Measurements from ENCODE around the gene ZNF428. TPM values are rescaled to one million over a fixed set of nuclear protein-coding genes. Genes with fewer than 3 reads are reported as not detected.

Gene ZNF428
- total RNA-seq, 1 experiment from 2014 or later: 46.8 TPM

DNA sequence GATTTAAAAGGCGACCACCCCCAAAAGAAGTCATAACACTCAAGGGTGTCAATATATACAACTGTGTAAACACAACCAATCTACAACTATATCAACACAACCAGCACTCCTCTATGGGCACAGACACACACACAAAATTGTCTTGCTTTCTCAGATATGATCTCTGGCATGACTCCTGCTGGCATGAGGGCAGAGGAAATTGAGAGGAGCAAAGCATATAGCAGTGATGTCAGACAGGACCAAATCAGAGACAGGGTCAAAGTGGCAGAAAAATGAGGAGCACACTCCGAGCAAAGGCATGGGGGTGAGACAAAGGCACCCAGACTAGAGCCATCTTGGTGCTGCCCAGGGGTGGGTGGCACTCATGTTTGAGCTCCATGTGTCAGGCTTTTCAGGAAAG, 33.1 kb downstream of the ZNF428 start:
- Histone ChIP-seq H3K9ac (ENCODE audit: low read length) (no peak overlapping the region), H3K4me1 (ENCODE audit: insufficient read depth, low read length) (no peaks in the 10 kb centered on the region), H3K36me3 (ENCODE audit: low read depth, low read length) (no peaks in the 10 kb centered on the region), H3K79me2 (ENCODE audit: low read length) (no peaks in the 10 kb centered on the region), H3K9me3 (ENCODE audit: low read length) (no peaks in the 10 kb centered on the region), H3K9me2 (replicated peaks; ENCODE audit: low read length) (no peaks in the 10 kb centered on the region), H4K20me1 (ENCODE audit: low read length) (no peaks in the 10 kb centered on the region), H3K4me2 (ENCODE audit: low read length) (no peak overlapping the region), H2AFZ (ENCODE audit: low read length) (no peak overlapping the region), H3K4me3 (ENCODE audit: low read length) (no peak overlapping the region), H3K27ac (ENCODE audit: low read length) (no peak overlapping the region), H3K27me3 (ENCODE audit: low read length) (no peaks in the 10 kb centered on the region), H3F3A (ENCODE audit: low read length, unreplicated experiment) (no peaks in the 10 kb centered on the region)
- intact Hi-C loops (cut with micrococcal nuclease): no loop called here
- DNase-seq: no peak
- ATAC-seq: no peak
- POLR2A ChIA-PET (ENCODE audit: unreplicated experiment): no interaction called here
- BruUV-seq (replicated peaks): no TSS peak
- TF ChIP-seq EZH2phosphoT487 (IDR thresholded peaks at IDR 0.05; ENCODE audit: borderline replicate concordance, low read length): no peak
- TF ChIP-seq, protein P1, sequence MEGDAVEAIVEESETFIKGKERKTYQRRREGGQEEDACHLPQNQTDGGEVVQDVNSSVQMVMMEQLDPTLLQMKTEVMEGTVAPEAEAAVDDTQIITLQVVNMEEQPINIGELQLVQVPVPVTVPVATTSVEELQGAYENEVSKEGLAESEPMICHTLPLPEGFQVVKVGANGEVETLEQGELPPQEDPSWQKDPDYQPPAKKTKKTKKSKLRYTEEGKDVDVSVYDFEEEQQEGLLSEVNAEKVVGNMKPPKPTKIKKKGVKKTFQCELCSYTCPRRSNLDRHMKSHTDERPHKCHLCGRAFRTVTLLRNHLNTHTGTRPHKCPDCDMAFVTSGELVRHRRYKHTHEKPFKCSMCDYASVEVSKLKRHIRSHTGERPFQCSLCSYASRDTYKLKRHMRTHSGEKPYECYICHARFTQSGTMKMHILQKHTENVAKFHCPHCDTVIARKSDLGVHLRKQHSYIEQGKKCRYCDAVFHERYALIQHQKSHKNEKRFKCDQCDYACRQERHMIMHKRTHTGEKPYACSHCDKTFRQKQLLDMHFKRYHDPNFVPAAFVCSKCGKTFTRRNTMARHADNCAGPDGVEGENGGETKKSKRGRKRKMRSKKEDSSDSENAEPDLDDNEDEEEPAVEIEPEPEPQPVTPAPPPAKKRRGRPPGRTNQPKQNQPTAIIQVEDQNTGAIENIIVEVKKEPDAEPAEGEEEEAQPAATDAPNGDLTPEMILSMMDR (conservative IDR thresholded peaks at IDR 0.05; ENCODE audit: low read depth, low read length): no peak
- TF ChIP-seq EZH2 (IDR thresholded peaks at IDR 0.05; ENCODE audit: low read length, unreplicated experiment): no peak
- CTCF ChIA-PET: no interaction called here

DNA sequence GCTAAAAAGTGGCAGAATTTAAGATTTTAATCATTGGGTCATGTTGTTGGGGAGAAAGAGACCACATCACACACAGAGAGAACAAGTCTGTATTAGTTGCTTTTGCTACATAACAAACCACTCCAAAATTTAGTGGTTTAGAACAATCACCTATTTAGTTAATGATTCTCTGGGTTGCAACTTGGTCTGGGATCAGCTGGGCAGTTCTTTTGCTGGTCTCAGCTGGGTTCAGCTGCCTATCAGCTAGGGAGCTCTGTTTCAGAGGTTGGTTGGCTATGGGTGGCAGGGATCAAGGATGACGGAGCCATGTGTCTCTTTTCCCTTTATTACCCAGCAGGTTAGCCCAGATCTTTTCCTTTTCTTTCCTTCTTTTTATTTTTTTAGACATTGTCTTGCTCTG, 34.9 kb downstream of the ZNF428 start:
- intact Hi-C loops (cut with micrococcal nuclease): no loop called here

DNA sequence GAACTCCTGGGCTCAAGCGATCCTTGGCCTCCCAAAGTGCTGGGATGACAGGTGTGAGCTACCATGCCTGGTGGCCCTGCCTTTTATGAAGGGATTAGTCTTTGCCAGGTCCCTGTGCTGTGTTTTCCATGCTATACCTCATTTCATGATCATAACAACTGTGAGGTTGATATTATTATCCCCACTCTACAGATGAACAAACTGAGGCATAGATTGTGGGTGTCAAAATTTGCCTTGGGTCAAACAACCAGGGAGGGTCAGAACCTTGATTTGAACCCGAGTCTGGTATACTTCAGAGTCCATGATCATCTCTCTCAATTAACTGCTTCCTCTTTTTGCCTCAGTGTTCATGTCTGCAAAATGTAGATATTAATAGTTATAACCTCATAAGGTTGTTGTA, 36.9 kb downstream of the ZNF428 start:
- Histone ChIP-seq H4K20me1 (ENCODE audit: low read length) (no peaks in the 10 kb centered on the region), H3K9me2 (replicated peaks; ENCODE audit: low read length) (no peaks in the 10 kb centered on the region), H3K27me3 (ENCODE audit: low read length) (no peaks in the 10 kb centered on the region), H3K4me2 (ENCODE audit: low read length) (no peak overlapping the region), H2AFZ (ENCODE audit: low read length) (no peak overlapping the region), H3K36me3 (ENCODE audit: low read depth, low read length) (no peaks in the 10 kb centered on the region), H3K9ac (ENCODE audit: low read length) (no peak overlapping the region), H3K79me2 (ENCODE audit: low read length) (no peaks in the 10 kb centered on the region), H3K4me1 (ENCODE audit: insufficient read depth, low read length) (no peaks in the 10 kb centered on the region), H3F3A (ENCODE audit: low read length, unreplicated experiment) (no peaks in the 10 kb centered on the region), H3K27ac (ENCODE audit: low read length) (no peak overlapping the region), H3K9me3 (ENCODE audit: low read length) (no peaks in the 10 kb centered on the region), H3K4me3 (ENCODE audit: low read length) (no peak overlapping the region)
- ATAC-seq: no peak
- ChIA-PET CTCF (no interaction called here), POLR2A (ENCODE audit: unreplicated experiment) (no interaction called here)
- TF ChIP-seq, protein P1 (conservative IDR thresholded peaks at IDR 0.05; ENCODE audit: low read depth, low read length): no peak
- TF ChIP-seq EZH2phosphoT487 (IDR thresholded peaks at IDR 0.05; ENCODE audit: borderline replicate concordance, low read length): no peak
- TF ChIP-seq EZH2 (IDR thresholded peaks at IDR 0.05; ENCODE audit: low read length, unreplicated experiment): no peak
- no peak for DNase-seq
- BruUV-seq (replicated peaks): no TSS peak
- intact Hi-C loops (cut with micrococcal nuclease): no loop called here

More for the DNA sequence above, 34.9 kb downstream of the ZNF428 start:
- no peak for ATAC-seq
- H3K4me1 ChIP-seq (ENCODE audit: insufficient read depth, low read length): no peaks in the 10 kb centered on the region
- H3K4me2 ChIP-seq (ENCODE audit: low read length): no peak overlapping the region
- H3K4me3 ChIP-seq (ENCODE audit: low read length): no peak overlapping the region
- no TSS peak for BruUV-seq (replicated peaks)
- H3K27me3 ChIP-seq (ENCODE audit: low read length): no peaks in the 10 kb centered on the region
- ChIA-PET POLR2A (ENCODE audit: unreplicated experiment) (no interaction called here), CTCF (no interaction called here)
- no peaks in the 10 kb centered on the region for H3K36me3 ChIP-seq (ENCODE audit: low read depth, low read length)
- no peaks in the 10 kb centered on the region for H3F3A ChIP-seq (ENCODE audit: low read length, unreplicated experiment)
- no peaks in the 10 kb centered on the region for H3K9me3 ChIP-seq (ENCODE audit: low read length)
- no peak for DNase-seq
- H3K9ac ChIP-seq (ENCODE audit: low read length): no peak overlapping the region
- H2AFZ ChIP-seq (ENCODE audit: low read length): no peak overlapping the region
- no peaks in the 10 kb centered on the region for H3K79me2 ChIP-seq (ENCODE audit: low read length)
- H3K27ac ChIP-seq (ENCODE audit: low read length): no peak overlapping the region
- no peaks in the 10 kb centered on the region for H3K9me2 ChIP-seq (replicated peaks; ENCODE audit: low read length)
- TF ChIP-seq EZH2phosphoT487 (IDR thresholded peaks at IDR 0.05; ENCODE audit: borderline replicate concordance, low read length): no peak
- H4K20me1 ChIP-seq (ENCODE audit: low read length): no peaks in the 10 kb centered on the region
